Left renal cortex interstitium (tissue), 4 donors: Measurements from ENCODE around the gene PURA. TPM values are rescaled to one million over a fixed set of nuclear protein-coding genes. Genes with fewer than 3 reads are reported as not detected.
"Not testable (repeated sequence)": the region's sequence is repeated elsewhere in the genome, so short reads cannot be mapped to it uniquely, and the experiment has no call there.

Source experiments
- DNase-seq, 4 donors: peaks; one replicate each; pipeline ENCODE4 v3.0.0-alpha.2; 2013; ENCODE audit warnings: low read depth in 4 of 4, low spot score in 2 of 4, missing footprints in 1 of 4
- polyA plus RNA-seq, 4 donors: library from polyadenylated mRNA; unstranded; fragments of 120-200 nt; gene quantifications; one replicate each; pipeline ENCODE4 v1.2.1, GENCODE V29; 2013; ENCODE audit not compliant: insufficient read length in 4 of 4

The PURA gene
- polyA plus RNA-seq, 4 donors, result 11.8 to 14.7 (median 13.4) TPM

DNA sequence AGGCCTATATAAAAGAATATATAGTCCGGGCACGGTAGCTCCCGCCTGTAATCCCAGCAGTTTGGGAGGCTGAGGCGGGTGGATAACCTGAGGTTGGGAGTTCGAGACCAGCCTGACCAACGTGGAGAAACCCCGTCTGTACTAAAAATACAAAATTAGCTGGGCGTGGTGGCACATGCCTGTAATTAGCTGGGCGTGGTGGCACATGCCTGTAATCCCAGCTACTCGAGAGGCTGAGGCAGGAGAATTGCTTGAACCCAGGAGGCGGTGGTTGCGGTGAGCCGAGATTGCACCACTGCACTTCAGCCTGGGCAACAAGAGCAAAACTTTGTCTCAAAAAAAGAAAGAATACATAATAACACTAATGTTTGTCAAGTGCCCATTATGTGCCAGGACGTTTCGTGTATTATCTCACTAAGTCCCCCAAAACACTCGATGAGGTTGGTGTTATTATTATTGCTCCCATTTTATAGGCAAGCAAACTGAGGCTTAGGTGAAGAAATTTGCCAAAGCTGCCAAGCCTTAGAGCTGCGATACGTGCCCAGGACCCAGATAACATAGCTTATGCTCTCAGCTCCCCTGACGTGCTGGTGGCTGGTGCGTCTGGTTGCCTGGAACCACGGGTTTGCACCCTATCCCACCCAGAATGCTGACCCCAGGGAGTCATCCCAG, 40.9 kb downstream of the PURA start:
- DNase-seq, result not testable (repeated sequence)

DNA sequence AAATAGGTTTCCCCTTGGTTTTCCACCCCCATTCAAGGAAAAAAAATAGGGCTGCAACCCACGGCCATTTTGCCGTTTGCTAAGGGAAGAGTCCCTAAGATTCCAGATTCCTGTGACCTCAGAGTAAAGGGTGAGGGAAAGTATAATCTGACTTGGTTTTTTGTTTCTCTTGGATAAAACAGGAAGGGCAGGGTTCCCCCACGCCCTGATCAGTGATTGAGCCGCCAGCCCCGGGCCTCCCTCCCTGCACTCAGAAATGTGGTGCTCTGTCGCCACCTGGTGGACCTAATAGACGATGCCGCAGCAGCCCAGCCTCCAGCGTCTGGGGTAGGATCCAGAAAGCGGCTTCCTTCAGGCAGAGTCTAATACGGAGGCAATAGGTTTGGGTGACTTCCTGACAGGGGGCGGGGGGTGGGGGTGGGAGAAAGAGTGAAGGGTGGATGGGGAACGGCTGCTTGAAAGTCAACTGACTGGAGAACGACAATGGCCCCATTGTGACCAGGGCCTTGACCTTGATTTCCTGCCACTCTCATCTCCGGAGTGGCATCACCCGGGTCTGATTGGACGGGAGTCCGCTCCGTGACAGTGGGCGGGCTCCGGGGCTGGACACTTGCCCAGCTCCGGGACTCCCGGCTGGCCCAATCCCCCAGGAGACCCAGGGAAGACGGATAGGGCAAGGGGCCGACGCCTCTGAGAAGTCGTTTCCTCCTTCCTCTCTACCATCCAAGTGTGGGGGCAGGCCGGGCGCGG, 43.3 kb downstream of the PURA start:
- DNase-seq, result peak in 3 of 4 donors; percentile 68 to 85 (median 76)

DNA sequence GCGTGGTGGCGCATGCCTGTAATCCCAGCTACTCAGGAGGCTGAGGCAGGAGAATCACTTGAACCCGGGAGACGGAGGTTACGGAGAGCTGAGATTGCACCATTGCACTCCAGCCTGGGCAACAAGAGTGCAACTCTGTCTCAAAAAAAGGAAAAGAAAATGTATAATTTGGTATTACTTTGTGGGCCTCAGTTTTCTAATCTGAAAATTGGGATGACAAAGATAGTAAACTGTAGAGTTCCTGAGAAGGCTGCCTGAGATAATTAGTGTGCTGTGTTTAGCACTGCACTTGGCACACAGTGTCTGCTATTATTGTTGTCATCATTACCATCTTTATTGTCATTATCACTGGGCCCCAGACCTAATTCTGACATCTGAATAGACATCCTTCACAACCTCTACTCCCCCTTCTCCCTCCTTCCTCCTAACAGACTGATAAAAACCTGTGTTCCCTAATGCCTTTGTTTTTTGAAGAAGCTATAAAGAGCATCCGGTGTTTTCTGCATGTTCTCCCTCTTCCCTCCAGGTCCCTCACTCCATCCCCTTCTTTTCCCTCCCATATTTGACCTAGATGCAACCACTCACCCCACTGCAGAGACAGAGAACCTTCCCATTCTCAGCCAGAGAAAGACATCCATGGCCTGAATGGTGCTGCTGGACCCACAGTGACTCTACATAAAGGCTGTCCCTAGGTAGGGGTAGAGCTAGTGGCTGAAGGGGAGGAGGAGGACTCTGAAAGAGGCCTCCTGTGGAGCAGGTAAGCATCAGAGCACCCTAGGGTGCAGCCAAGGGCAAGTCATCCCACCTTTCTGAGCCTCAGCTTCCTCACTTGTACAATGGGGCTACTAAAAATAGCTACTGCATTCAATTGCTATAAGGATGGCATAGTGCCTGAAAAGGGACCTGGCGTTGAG, 45.4 kb downstream of the PURA start:
- no peak for DNase-seq

DNA sequence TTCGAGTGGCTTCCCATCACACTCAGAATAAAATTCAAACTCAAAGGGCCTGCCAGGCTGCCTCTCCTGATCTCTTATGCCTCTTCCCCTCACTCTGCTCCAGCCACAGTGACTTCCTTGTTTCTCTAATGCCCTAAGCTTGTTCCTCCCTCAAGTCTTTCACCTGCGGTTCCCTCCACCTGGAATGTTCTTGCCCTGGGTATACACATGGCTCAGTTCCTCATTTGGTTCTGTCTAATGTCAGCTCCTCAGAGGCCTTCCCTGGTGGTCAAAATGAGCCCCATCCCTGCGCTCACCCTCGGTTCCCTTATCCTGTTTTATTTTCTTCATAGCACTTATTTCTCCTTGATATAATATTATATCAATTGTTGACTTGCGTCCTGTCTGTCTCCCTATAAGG, 48.4 kb downstream of the PURA start:
- no peak for DNase-seq

DNA sequence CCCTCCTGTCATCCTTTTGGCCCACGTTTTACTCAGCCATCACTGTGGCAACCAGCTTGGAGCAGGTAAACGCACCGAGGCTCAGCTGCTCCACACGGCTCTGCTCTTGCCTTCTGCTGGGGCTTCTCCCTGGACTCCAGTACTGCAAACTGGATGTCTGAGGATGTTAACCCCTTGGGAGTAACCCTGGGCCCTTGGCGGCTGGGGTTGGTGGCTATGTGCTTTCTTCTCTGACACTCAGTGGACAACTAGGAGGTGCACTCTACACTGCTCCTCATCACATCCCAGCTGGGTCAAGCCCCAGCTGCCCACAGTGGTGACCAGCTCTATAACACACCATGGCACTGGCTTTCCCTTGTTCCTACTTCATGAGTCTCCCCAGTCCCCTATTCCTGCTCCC, 48.9 kb downstream of the PURA start:
- no peak for DNase-seq

DNA sequence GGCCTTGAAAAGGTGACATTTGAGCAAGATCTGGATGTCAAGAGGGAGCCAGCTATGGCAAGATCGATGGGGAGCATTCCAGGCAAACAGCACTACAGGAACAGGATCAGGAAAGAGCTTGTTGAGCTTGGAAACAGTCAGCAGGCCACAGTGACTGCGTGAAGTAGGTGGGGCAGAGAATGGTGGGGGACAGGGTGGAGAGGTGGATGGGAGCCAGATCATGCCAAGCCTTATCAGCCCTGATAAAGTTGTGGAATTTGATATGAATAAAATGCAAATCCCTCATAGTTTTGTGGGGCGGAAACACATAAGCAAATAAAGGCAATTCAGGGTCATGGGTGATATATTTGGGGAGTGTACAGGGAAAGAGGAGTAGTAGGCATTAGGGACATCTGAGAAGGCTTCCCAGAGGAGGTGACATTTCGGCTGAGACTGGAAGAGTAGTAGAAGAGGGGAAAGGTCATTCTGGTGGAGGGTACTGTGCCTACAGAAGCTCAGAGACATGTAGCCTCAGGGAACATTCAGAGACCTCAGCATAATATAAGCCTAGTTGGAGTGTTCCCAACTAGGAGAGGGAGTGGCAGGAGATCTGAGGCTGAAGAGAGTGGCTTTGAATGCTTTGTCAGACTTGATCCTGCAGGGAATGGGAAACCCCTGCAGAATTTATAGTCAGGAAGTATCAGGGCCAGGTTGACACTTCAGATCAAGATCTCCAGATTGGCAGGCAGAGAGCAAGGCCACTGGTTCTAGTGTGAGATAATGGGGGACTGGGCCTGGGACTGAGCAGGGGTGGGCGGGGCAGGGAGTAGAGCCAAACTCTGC, 51.4 kb downstream of the PURA start:
- DNase-seq, result no peak

DNA sequence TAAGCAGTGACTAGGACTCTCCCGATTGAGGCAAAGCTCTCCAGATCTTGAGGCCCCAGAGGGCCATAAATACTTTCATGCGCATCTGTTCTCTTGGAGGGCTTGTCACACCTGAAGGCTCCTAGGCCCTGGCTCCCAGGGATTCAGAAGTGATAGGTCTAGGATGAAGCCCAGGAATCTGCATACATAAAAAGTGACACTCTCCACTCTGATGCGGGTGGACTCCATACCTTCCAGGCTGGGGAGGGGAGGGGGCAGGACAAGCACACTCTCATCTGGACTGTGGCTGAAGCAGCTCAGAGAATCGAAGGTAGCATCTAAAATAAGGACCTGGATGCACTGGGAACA, 52.0 kb downstream of the PURA start:
- DNase-seq, result no peak

DNA sequence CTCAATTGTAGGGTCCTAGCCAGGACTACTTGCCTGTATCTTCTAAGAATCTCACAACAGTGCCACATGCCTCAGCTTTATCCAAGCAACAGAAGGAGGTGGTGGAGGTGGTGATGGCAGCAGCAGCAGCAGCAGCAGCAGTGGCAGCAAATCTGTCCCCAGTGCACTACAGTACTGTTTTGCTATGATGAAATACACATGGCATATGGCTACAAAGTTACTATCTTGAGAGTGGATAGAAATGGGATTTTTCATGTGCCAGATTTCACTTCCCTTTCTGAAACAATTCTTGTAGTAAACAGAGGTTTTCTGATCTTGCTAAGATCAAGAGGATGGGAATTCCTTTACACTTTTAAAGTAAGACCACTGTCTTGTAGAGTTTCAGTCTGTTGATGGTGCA, 53.0 kb downstream of the PURA start:
- no peak for DNase-seq

DNA sequence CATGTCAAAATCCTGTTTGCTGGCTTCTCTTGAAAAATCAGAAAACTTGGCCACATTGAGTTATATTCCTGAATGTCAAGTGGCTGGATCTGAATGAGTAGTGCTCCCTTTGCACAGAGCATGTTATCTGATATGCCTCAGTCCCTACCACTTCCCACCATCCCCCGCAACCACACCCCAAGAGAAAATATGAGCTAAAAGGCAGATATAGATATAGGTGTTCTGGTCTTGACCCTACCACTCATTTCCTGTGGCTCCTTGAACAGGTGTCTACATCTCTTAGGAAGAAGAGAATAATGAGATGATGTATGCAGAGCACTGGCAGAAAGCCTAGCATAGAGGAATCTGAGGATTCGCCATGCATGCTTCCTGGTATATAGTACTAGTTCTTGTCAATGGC, 54.5 kb downstream of the PURA start:
- no peak for DNase-seq

DNA sequence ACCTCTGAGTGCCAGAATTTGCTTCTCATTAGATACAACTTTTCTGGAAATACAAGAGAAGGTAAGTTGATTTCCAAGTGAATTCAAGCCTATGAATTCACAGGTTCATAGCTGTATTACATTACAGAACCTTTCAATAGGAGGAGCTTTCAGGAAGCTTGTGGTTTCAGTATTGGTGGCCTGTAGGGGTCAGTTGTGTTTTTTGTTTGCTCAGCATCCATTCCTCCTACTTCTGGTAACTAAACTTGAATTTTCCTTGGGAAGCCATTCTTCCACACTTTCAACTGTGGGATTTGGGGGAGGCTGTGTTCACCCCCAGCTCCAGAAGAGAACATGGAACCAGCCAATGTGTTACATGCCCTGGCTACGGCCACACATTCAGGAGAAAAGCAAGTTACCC, 55.5 kb downstream of the PURA start:
- no peak for DNase-seq

DNA sequence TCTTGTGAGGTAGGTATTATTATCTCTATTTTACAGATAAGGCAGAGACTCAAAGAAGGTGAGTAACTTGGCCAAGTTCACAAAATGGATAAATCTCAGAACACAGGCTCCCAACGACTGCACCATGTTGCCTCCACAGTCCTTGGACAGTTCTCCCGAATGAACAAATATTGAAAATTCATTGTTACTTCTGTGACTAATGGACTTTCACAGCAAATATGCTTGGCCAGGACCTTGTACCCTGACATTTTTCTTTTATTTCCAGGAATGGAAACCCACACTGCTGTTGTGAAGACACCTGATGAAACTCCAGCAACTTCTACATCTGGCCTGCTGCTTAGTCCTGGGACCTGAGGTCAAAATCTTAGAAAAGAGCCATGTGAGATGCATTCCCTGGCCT, 58.6 kb downstream of the PURA start:
- no peak for DNase-seq

DNA sequence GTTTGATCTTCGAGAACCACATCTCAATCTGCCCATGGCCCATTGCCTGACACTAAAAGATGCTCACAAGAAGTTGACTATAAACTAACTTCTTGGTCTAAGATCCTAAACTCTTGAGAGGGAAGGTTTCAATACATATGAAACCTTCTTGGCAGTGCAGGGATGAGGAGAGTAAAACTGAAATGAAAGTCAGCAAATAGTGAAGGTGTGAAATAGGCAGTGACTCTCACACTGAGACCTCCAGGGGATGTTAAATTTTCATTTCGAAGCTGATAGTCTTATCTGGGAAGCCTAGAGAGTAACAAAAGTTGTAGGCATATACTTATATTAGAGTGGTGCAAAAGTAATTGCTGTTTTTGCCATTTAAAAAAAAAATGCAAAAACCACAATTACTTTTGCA, 60.1 kb downstream of the PURA start:
- no peak for DNase-seq

DNA sequence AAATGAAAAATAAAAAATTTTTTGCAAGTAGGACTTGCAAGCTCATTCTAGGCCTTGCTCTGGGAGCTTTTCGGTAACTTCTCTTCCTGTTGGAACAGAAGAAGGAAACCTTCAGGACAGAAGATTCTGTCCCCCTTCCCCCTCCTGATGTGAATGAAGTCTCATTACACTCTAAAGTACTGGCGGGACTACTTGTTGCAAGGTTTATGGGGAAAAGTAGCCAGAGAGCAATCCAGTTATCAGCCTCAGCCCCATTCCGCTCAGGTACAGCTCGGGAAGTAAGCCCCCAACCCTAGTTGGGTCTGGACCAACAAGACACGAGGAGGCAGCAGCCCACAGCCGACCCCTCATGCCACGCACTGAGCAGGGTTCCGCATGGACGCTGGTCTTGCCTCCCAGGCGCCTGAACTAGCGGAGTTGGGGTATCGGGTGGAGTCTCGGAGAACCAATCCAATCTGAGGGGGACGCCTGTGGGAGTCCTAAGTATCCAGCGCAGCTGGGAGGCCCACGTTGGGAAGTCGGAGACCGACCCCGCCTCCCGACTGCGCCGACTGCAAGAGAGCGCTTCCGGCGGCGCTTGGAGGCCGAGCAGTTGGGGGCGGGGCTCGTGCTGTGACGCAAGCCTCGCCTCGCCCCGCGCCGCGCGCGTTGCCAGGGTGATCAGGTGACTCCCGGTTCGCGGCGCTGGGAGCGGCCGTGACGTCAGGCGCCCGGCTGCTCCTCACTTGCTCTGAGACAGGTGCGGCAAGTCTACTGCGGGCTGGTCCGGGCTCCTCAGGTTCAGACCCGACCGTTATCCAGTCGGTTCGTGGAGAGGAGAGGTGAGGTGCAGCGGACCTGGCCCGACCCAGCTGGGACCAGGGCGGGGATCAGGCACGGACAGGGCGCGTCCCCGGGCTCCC, 60.8 kb downstream of the PURA start, which contains the start of gene CYSTM1:
Gene CYSTM1, plus strand, starts transcription at position 724 of the 902 bp plus-strand sequence. CDS start 19,278 bp downstream, outside the sequence.
- peak; percentile 86 to 97 (median 94) for DNase-seq

Other genes with a start within 250 kb of the PURA start
- 1 to 10 TPM; 1.4 to 1.6 (median 1.5) TPM for gene NRG2, start 70.8 kb upstream of the PURA start, polyA plus RNA-seq
- 1 to 10 TPM; 6.1 to 9.2 (median 6.5) TPM for gene IGIP, start 11.8 kb downstream of the PURA start, polyA plus RNA-seq
- gene CYSTM1, start 61.1 kb downstream of the PURA start, polyA plus RNA-seq, result 10 to 100 TPM; 63.4 to 82.0 (median 74.5) TPM
- gene PFDN1, start 189.0 kb downstream of the PURA start, polyA plus RNA-seq, result 100 to 1,000 TPM in 3 of 4 donors, 10 to 100 TPM in 1; 93.3 to 122 (median 104) TPM
- gene HBEGF, start 232.5 kb downstream of the PURA start, polyA plus RNA-seq, result 10 to 100 TPM in 2 of 4 donors, 1 to 10 TPM in 2; 9.3 to 11.1 (median 10.2) TPM
- 10 to 100 TPM; 17.6 to 46.5 (median 26.9) TPM for gene SLC4A9, start 246.1 kb downstream of the PURA start, polyA plus RNA-seq